Kasumi-1 (cell line): ENCODE results near the gene RPUSD1.
"Not testable (repeated sequence)": the region's sequence is repeated elsewhere in the genome, so short reads cannot be mapped to it uniquely, and the experiment has no call there.

Experiments
- DNase-seq, 2 experiments: peaks; one replicate each; lab custom pipeline; 2025; lab: John Stamatoyannopoulos, UW

The RPUSD1 gene

GRCh38 chr16:743794-744500 is 44.2 kb downstream of the RPUSD1 start:
- no peak for DNase-seq

GRCh38 chr16:742894-743293 is 45.3 kb downstream of the RPUSD1 start:
- not testable (repeated sequence) for DNase-seq

GRCh38 chr16:741986-742629 is 46.1 kb downstream of the RPUSD1 start:
- no peak for DNase-seq

GRCh38 chr16:740764-741505 is 47.2 kb downstream of the RPUSD1 start, which contains the start of gene CIAO3:
CIAO3 (minus strand) TSS chr16:740997; CDS start chr16:740985, 12 bp downstream.
- DNase-seq: peak; percentile 24 to 44

- DNase-seq: no peak
Observed at GRCh38 chr16:740459-740763, 47.8 kb downstream of the RPUSD1 start.

GRCh38 chr16:739560-740458 is 48.4 kb downstream of the RPUSD1 start:
- no peak for DNase-seq

- DNase-seq: no peak
Observed at GRCh38 chr16:736936-737481, 51.2 kb downstream of the RPUSD1 start.

GRCh38 chr16:735982-736453 is 52.2 kb downstream of the RPUSD1 start:
- DNase-seq: no peak

- no peak for DNase-seq
Observed at GRCh38 chr16:734981-735881, 53.0 kb downstream of the RPUSD1 start.
